ENCODE data around the gene RPN2. TPM values are rescaled to one million over a fixed set of nuclear protein-coding genes. Genes with fewer than 3 reads are reported as not detected.
A peak's percentile ranks its signal among the peaks of the same experiment; 100 is the strongest.

The RPN2 gene
- polyA plus RNA-seq, 3 donors: 169 to 215 (median 199) TPM

DNA sequence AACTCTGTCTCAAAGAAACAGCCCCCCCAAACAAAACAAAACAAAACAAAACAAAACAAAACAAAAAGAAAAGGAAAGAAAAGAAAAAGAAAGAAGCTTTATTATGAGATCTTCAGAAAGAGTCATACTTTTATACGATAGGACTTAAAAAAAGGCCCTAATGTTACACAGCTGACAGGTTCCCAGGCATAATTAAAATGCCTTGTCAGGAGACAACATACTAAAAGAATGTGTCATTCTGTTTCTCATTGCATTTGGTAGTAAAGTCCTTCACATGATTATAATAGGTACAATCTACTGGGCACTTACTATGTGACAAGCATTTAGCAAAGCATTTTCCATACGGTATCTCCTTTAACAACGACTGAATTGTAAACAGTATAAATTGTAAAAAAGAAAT is 36.4 kb upstream of the RPN2 start:
- no peak overlapping the region for H3K4me3 ChIP-seq (replicated peaks in 1 of 3; ENCODE audit: low read depth in 2 of 3, low read length in 3 of 3)
- intact Hi-C loops (cut with micrococcal nuclease): no loop called here
- H3K4me1 Mint-ChIP-seq: peaks cover 1% of the 10 kb centered on the region

DNA sequence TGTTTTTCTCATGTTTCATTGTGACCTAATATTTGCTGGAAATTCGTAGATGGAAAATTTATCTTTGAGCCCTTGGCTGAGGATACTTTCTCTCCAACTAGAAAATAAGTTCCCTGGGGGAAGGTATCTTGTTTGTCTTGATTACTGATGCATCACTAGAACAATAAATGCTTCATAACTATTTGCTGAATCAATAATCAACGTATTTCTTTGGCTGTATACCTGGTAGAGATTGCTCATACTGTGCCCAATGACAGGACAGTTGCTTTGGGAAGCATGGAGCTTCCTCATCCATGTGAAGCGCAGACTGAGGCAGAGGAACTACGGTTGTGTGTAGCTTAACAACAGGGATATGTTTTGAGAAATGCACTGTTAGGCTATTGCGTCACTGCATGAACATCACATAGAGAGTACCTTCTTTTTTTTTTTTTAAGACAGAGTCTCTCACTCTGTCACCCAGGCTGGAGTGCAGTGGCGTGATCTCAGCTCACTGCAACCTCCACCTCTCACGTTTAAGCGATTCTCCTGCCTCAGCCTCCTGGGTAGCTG is 34.2 kb upstream of the RPN2 start:
- peaks cover 0 to 3% (median 0%) of the 10 kb centered on the region in 7 donors for H3K9me3 Mint-ChIP-seq
- no peak overlapping the region for H3K4me3 Mint-ChIP-seq
- Histone ChIP-seq H3K27ac (ENCODE audit: low read depth in 1 of 2, low read length in 2 of 2) (no peak overlapping the region), H3K36me3 (replicated peaks in 1 of 2; ENCODE audit: control insufficient read depth in 1 of 2, insufficient read depth in 2 of 2, low read length in 2 of 2) (no peaks in the 10 kb centered on the region), H3K4me3 (replicated peaks in 1 of 3; ENCODE audit: low read depth in 2 of 3, low read length in 3 of 3) (no peak overlapping the region), H3K9me3 (replicated peaks in 1 of 2; ENCODE audit: control insufficient read depth in 1 of 2, insufficient read depth in 1 of 2, low read length in 2 of 2) (no peaks in the 10 kb centered on the region), H2AFZ (ENCODE audit: insufficient read depth, low read depth, low read length, poor library complexity, severe bottlenecking) (no peak overlapping the region), H3K9ac (ENCODE audit: insufficient read depth, low read length, poor library complexity, severe bottlenecking) (no peak overlapping the region), H4K20me1 (ENCODE audit: insufficient read depth, low read length) (no peaks in the 10 kb centered on the region), H3K4me1 (ENCODE audit: control insufficient read depth in 1 of 2, insufficient read depth in 2 of 2, low read length in 2 of 2) (no peaks in the 10 kb centered on the region), H3K4me2 (replicated peaks; ENCODE audit: extremely low read depth, low read length, poor library complexity, severe bottlenecking) (no peak overlapping the region), H3K27me3 (ENCODE audit: control insufficient read depth in 2 of 2, insufficient read depth in 2 of 2, low read length in 2 of 2) (no peaks in the 10 kb centered on the region), H3K79me2 (ENCODE audit: insufficient read depth, low read length) (no peaks in the 10 kb centered on the region)
- peaks cover 0 to 2% (median 0%) of the 10 kb centered on the region in 3 donors for H3K27me3 Mint-ChIP-seq (ENCODE audit: low read depth in 3 of 3)
- no peaks in the 10 kb centered on the region for H3K36me3 Mint-ChIP-seq
- TF ChIP-seq, protein P1, sequence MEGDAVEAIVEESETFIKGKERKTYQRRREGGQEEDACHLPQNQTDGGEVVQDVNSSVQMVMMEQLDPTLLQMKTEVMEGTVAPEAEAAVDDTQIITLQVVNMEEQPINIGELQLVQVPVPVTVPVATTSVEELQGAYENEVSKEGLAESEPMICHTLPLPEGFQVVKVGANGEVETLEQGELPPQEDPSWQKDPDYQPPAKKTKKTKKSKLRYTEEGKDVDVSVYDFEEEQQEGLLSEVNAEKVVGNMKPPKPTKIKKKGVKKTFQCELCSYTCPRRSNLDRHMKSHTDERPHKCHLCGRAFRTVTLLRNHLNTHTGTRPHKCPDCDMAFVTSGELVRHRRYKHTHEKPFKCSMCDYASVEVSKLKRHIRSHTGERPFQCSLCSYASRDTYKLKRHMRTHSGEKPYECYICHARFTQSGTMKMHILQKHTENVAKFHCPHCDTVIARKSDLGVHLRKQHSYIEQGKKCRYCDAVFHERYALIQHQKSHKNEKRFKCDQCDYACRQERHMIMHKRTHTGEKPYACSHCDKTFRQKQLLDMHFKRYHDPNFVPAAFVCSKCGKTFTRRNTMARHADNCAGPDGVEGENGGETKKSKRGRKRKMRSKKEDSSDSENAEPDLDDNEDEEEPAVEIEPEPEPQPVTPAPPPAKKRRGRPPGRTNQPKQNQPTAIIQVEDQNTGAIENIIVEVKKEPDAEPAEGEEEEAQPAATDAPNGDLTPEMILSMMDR (IDR thresholded peaks at IDR 0.05): no peak
- no CpG with 5 or more reads among the region's 8 CpGs for WGBS (ENCODE audit: insufficient coverage)
- intact Hi-C loops (cut with micrococcal nuclease): no loop called here
- H3K4me1 Mint-ChIP-seq: peaks cover 1% of the 10 kb centered on the region
- peak in 2 of 3 donors; percentile 17 to 24 for DNase-seq
- peak overlapping the region in 1 of 7 donors; percentile 38 for H3K27ac Mint-ChIP-seq

More for the DNA sequence above, 36.4 kb upstream of the RPN2 start:
- no peaks in the 10 kb centered on the region for H3K27me3 ChIP-seq (ENCODE audit: control insufficient read depth in 2 of 2, insufficient read depth in 2 of 2, low read length in 2 of 2)
- H3K4me1 ChIP-seq (ENCODE audit: control insufficient read depth in 1 of 2, insufficient read depth in 2 of 2, low read length in 2 of 2): no peaks in the 10 kb centered on the region
- no peaks in the 10 kb centered on the region for H3K79me2 ChIP-seq (ENCODE audit: insufficient read depth, low read length)
- H4K20me1 ChIP-seq (ENCODE audit: insufficient read depth, low read length): no peaks in the 10 kb centered on the region
- H3K27ac ChIP-seq (ENCODE audit: low read depth in 1 of 2, low read length in 2 of 2): no peak overlapping the region
- TF ChIP-seq, protein P1 (IDR thresholded peaks at IDR 0.05): no peak
- H3K4me3 Mint-ChIP-seq: no peak overlapping the region
- no peak for DNase-seq
- H3K9ac ChIP-seq (ENCODE audit: insufficient read depth, low read length, poor library complexity, severe bottlenecking): no peak overlapping the region
- peaks cover 0 to 1% (median 0%) of the 10 kb centered on the region in 7 donors for H3K9me3 Mint-ChIP-seq
- H3K27me3 Mint-ChIP-seq (ENCODE audit: low read depth in 3 of 3): no peaks in the 10 kb centered on the region
- no peaks in the 10 kb centered on the region for H3K36me3 Mint-ChIP-seq
- peak overlapping the region in 1 of 7 donors; percentile 20 for H3K27ac Mint-ChIP-seq
- H3K9me3 ChIP-seq (replicated peaks in 1 of 2; ENCODE audit: control insufficient read depth in 1 of 2, insufficient read depth in 1 of 2, low read length in 2 of 2): no peaks in the 10 kb centered on the region
- no peaks in the 10 kb centered on the region for H3K36me3 ChIP-seq (replicated peaks in 1 of 2; ENCODE audit: control insufficient read depth in 1 of 2, insufficient read depth in 2 of 2, low read length in 2 of 2)
- WGBS (ENCODE audit: insufficient coverage): no CpG with 5 or more reads among the region's 3 CpGs
- H2AFZ ChIP-seq (ENCODE audit: insufficient read depth, low read depth, low read length, poor library complexity, severe bottlenecking): no peak overlapping the region
- H3K4me2 ChIP-seq (replicated peaks; ENCODE audit: extremely low read depth, low read length, poor library complexity, severe bottlenecking): no peak overlapping the region

Data from CD14-positive monocyte (primary cell).